Measurements from ENCODE around the gene ARHGEF25. TPM values are rescaled to one million over a fixed set of nuclear protein-coding genes. Genes with fewer than 3 reads are reported as not detected.
"Not testable (repeated sequence)": the region's sequence is repeated elsewhere in the genome, so short reads cannot be mapped to it uniquely, and the experiment has no call there.

The ARHGEF25 gene
- total RNA-seq, 1 experiment from 2014 or later: 43.3 TPM

DNA sequence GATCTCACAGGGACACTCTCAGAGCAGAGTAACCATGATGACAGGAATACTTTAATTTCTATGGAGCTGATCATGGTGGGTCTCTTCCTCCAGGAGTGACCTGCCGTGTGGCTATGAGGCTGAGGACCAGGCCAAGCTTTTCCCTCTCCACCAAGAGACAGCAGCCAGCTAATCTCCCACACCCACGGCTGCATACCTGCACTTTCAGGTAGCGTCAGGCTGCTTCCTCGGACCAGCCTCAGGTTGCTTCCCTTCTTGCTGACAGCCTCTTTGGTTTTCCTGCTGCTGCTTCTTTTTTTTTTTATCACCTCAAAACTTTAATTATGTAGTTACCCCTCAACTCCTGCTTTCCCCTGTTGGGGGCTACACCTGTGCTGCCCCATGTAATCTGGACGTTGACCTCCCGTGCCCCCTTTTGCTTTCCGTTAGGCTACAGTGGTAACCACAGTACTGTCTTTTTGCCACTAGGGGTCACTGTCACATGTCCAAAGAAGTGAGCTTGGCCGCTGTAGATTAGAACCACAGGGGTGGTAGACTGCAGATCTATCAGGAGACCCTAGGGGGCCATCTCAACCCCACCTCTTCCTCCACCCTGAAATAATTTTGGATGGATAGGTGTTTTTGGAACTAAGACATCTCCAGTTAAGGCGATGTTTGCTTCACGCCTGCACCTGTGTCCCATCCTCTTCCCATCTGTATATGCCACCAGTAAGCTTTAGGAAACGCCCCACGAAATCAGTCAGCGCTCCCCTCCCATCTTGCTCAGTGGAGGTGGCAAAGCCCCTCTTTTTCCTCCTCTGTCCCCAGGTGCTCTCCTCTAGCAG lies 28.0 kb upstream of the ARHGEF25 start:
- peak; percentile 70 for DNase-seq (ENCODE audit: low read depth)
- in situ Hi-C loops (cut with HindIII; ENCODE audit: low pct_unique_long_range_greater_than_20kb, low sequenced_read_pairs): no loop called here

DNA sequence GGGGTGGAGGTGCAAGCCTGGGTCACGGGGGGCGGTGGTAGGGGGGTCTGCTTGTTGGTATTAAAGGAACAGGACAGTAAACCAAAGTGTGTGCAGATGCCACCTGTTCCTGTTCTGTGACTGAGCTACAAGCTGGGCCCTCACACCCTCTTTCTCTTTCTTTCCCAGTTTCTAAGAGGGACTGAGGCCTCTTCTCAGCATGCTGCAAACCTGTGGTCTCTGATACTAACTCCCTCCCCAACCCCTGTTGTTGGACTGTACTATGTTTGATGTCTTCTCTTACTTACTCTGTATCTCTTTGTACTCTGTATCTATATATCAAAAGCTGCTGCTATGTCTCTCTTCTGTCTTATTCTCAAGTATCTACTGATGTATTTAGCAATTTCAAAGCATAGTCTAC lies 27.2 kb upstream of the ARHGEF25 start:
- in situ Hi-C loops (cut with HindIII; ENCODE audit: low pct_unique_long_range_greater_than_20kb, low sequenced_read_pairs): no loop called here
- DNase-seq (ENCODE audit: low read depth): no peak

DNA sequence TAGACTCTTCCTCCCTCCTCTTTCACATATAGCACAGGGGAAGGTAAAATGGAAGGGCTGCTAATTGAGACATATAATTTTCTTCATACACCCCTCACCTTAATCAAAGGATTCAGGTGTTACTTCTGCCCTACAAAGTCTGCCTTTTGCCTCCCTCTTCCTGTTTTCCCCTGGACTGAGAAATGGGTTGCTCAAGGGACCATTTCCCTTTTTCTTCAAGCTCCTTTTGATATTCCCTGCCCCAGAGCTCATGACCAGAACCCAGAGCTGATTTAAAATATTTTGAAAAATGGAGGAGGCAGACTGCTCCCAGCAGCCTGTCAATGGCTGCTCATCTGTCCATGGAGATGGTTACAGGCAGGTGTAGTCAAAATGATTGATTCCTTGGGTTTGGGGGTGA lies 26.5 kb upstream of the ARHGEF25 start:
- in situ Hi-C loops (cut with HindIII; ENCODE audit: low pct_unique_long_range_greater_than_20kb, low sequenced_read_pairs): no loop called here
- no peak for DNase-seq (ENCODE audit: low read depth)

- in situ Hi-C loops (cut with HindIII; ENCODE audit: low pct_unique_long_range_greater_than_20kb, low sequenced_read_pairs): no loop called here
- no peak for DNase-seq (ENCODE audit: low read depth)
Observed at GRCh38 chr12:57585156-57585555, 26.1 kb upstream of the ARHGEF25 start.

GRCh38 chr12:57586128-57586527 lies 25.1 kb upstream of the ARHGEF25 start:
- DNase-seq (ENCODE audit: low read depth): no peak
- in situ Hi-C loops (cut with HindIII; ENCODE audit: low pct_unique_long_range_greater_than_20kb, low sequenced_read_pairs): no loop called here

GRCh38 chr12:57586832-57587429 lies 24.3 kb upstream of the ARHGEF25 start:
- in situ Hi-C loops (cut with HindIII; ENCODE audit: low pct_unique_long_range_greater_than_20kb, low sequenced_read_pairs): no loop called here

DNA sequence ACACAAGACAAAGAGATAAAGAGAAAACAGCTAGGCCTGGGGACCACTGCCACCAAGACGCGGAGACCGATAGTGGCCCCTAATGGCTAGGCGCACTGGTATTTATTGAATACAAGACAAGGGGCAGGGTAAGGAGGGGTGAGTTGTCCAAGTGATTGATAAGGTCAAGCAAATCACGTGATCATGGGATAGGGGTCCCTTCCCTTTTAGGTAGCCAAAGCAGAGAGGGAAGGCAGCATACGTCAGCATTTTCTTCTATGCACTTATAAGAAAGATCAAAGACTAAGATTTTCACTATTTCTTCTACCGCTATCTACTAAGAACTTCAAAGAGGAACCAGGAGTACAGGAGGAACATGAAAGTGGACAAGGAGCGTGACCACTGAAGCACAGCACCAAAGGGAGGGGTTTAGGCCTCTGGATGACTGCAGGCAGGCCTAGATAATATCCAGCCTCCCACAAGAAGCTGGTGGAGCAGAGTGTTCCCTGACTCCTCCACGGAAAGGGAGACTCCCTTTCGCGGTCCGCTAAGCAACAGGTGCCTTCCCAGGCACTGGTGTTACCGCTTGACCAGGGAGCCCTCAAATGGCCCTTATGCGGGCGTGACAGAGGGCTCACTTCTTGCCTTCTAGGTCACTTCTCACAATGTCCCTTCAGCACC lies 22.2 kb upstream of the ARHGEF25 start:
- in situ Hi-C loops (cut with HindIII; ENCODE audit: low pct_unique_long_range_greater_than_20kb, low sequenced_read_pairs): not testable (repeated sequence)

More at GRCh38 chr12:57586832-57587429, 24.3 kb upstream of the ARHGEF25 start:
- no peak for DNase-seq (ENCODE audit: low read depth)

DNA sequence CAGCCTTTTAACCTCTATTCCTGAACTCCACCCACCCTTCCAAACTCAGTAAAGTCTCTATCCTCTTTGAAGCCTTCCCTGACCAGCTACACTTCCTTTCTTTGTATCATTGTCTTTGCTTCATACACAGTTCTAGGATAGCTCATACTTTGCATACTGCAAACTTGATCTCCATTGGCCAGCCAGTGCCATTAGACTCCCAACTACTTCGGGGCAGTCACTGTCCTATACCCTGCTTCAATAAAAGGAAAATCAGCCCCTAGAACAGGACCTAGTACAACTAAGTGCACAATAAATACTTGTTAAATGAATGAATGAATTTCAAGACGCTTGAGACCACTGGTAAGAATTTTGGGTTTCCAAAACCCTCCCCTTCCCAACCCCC lies 20.8 kb upstream of the ARHGEF25 start:
- DNase-seq (ENCODE audit: low read depth): no peak
- in situ Hi-C loops (cut with HindIII; ENCODE audit: low pct_unique_long_range_greater_than_20kb, low sequenced_read_pairs): no loop called here

More for the DNA sequence above, 22.2 kb upstream of the ARHGEF25 start:
- DNase-seq (ENCODE audit: low read depth): not testable (repeated sequence)

DNA sequence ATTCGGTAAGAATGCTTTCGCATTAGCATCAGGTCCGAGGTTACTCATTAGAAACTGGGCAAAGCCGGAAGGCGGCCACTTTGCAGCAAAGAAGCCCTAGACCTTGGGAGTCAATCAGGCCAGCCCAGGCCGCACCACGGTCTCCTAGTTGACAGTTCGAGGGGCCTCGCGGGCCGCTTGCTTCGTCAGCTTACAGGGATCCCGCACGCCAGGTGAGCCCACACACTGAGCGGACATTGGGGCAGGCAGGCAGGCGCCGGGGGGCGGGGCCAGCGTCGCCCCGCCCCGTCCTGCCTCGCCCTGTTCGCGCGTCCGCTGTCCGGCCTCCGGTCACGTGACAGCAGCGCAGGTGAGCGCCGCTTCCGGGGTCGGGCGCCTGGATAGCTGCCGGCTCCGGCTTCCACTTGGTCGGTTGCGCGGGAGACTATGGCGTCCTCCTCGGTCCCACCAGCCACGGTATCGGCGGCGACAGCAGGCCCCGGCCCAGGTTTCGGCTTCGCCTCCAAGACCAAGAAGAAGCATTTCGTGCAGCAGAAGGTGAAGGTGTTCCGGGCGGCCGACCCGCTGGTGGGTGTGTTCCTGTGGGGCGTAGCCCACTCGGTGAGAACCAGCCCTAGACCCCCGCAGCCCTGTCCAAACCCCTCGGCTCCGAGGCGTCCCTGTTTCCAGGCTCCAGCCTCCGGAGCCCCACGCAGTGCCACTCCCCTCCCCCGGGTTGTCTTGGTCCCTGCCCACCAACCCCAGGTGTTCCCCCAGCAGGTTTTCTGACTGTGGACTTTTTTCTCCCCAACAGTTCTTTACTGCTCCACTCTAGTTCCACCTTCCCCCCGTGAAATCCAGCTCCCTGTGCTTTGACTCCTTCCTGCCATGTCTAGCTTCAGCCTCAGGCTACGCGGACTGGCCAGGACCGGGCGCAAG lies 20.1 kb upstream of the ARHGEF25 start, which contains the start of gene PIP4K2C:
TSS of gene PIP4K2C (plus strand) at position 329 of the 918 bp plus-strand sequence. CDS start at position 427, 98 bp downstream.
- in situ Hi-C loops (cut with HindIII; ENCODE audit: low pct_unique_long_range_greater_than_20kb, low sequenced_read_pairs): no loop called here

GRCh38 chr12:57591782-57592325 lies 19.4 kb upstream of the ARHGEF25 start:
- no peak for DNase-seq (ENCODE audit: low read depth)
- in situ Hi-C loops (cut with HindIII; ENCODE audit: low pct_unique_long_range_greater_than_20kb, low sequenced_read_pairs): no loop called here

More for the DNA sequence above, 20.1 kb upstream of the ARHGEF25 start, which contains the start of gene PIP4K2C:
- peak; percentile 90 for DNase-seq (ENCODE audit: low read depth)

GRCh38 chr12:57592551-57593165 lies 18.6 kb upstream of the ARHGEF25 start:
- in situ Hi-C loops (cut with HindIII; ENCODE audit: low pct_unique_long_range_greater_than_20kb, low sequenced_read_pairs): no loop called here
- no peak for DNase-seq (ENCODE audit: low read depth)

- in situ Hi-C loops (cut with HindIII; ENCODE audit: low pct_unique_long_range_greater_than_20kb, low sequenced_read_pairs): no loop called here
- no peak for DNase-seq (ENCODE audit: low read depth)
Observed at GRCh38 chr12:57593187-57593586, 18.0 kb upstream of the ARHGEF25 start.

- DNase-seq (ENCODE audit: low read depth): no peak
- in situ Hi-C loops (cut with HindIII; ENCODE audit: low pct_unique_long_range_greater_than_20kb, low sequenced_read_pairs): no loop called here
Observed at GRCh38 chr12:57600395-57600794, 10.8 kb upstream of the ARHGEF25 start.

DNA sequence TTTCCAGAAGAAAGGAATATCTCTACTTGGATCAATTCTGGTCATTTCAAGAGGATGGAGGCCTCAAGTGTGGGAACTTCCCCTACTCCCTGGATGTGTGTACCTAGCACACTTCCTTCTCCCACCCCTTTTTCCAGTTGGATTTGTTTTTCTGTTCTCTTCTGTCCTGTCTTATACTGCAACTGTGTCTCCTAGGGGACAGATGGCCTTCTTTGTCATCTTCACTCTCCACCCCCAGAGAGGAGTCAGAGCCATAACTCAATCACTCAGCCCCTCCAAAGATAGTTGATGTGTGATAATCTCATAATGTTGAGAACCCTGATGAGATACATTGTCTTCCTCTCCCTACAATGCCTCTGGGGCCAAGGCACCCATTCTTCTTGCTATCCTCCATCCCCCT lies 8.7 kb upstream of the ARHGEF25 start:
- in situ Hi-C loops (cut with HindIII; ENCODE audit: low pct_unique_long_range_greater_than_20kb, low sequenced_read_pairs): no loop called here
- no peak for DNase-seq (ENCODE audit: low read depth)

- in situ Hi-C loops (cut with HindIII; ENCODE audit: low pct_unique_long_range_greater_than_20kb, low sequenced_read_pairs): no loop called here
- no peak for DNase-seq (ENCODE audit: low read depth)
Observed at GRCh38 chr12:57603324-57603723, 7.9 kb upstream of the ARHGEF25 start.

- DNase-seq (ENCODE audit: low read depth): peak; percentile 34
- in situ Hi-C loops (cut with HindIII; ENCODE audit: low pct_unique_long_range_greater_than_20kb, low sequenced_read_pairs): no loop called here
Observed at GRCh38 chr12:57603815-57604453, 7.3 kb upstream of the ARHGEF25 start.

GRCh38 chr12:57604454-57604991 lies 6.7 kb upstream of the ARHGEF25 start, which contains the start of gene DTX3:
DTX3 (plus strand) TSS chr12:57604824; CDS start chr12:57606518, 1,694 bp downstream.
- in situ Hi-C loops (cut with HindIII; ENCODE audit: low pct_unique_long_range_greater_than_20kb, low sequenced_read_pairs): no loop called here
- DNase-seq (ENCODE audit: low read depth): no peak
